ENCODE measurements around the gene DMXL1.
"Not testable (repeated sequence)": the region's sequence is repeated elsewhere in the genome, so short reads cannot be mapped to it uniquely, and the experiment has no call there.

DMXL1 gene

DNA sequence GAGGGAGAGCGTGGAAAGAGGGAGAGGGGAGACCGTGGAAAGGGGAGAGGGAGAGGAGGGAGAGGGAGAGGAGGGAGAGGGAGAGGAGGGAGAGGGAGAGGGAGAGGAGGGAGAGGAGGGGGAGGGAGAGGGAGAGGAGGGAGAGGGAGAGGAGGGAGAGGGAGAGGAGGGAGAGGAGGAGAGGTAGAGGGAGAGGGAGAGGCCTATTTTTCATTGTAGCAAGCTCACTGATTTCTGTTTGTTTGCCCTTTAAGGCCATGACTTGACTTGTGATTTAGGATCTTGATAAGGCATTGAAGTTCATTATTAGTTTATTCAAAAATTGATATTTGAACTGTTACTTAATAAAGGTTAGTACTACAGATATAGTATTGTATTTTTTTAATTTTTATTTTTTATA, 52.4 kb downstream of the DMXL1 start:
- DNase-seq, result no peak

GRCh38 chr5:119129770-119130169, 58.9 kb downstream of the DMXL1 start:
- no peak for DNase-seq

DNA sequence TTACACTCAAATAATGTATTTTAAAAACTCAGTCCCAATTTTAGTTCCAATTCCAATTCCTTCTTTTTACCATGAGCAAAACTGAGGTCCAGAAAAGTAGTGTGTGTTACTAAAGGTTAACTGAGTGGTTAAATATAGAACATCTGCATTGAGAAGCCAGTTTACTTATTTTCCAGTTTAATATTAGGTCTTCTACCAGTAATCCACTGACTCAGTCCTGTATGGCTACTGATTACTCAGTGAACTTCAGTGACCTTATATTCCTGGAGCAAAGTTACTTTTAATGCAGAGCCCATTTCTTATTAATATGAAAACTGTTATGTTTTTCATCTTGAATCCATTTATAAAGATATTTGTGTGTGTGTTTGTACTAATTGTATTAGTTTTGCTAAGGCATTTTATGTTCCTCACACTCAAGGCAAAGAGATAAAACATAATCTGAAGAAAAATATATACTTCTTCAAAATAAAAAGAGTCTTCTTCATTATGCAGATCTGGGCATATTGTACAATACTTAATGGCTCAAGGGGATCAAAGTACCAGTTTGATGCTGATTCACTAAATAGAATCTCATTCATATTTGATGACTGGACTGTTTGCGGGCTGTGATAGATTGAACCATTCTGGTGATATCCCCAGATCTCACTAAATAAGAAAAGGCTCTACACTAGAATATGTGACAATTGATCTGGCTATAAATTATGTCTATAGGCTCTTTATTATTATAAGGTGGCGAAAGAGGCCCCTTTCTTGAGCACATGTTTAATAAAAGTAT, 60.8 kb downstream of the DMXL1 start:
- no peak for DNase-seq

- DNase-seq, result not testable (repeated sequence)
These were observed 64.9 kb downstream of the DMXL1 start for GRCh38 chr5:119135743-119136142.

GRCh38 chr5:119136666-119137318, 65.9 kb downstream of the DMXL1 start:
- no peak for DNase-seq

DNA sequence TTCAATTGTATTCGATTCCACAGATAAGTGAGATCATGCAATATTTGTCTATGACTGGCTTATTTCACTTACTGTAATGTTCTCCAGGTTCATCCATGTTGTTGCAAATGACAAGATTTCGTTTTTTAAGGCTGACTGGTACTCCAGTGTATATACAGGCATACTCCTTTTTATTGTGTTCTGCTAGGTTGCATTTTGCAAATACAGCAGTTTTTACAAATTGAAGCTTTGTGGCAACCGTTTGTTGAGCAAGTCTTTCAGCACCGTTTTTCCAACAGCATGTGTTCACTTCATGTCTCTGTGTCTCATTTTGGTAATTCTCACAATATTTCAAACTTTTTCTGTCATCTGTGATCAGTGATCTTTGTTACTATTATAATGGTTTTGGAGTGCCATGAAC, 82.7 kb downstream of the DMXL1 start:
- no peak for DNase-seq

DNA sequence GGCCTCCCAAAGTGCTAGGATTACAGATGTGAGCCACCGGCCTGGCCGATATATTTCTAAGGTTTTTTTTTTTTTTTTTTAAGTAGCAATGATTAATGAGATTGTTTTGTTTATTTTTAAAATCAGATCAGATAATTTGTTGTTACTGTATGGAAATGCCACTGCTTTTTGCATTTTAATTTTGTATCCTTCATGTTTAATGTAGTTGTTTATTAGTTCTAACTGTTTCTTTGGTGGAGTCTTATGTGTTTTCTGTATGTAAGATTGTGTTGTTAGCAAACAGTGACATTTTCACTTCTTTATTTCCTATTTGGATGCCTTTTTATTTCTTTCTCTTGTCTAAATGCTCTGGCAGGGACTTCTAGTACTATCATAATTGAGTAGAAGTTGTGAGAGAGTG, 87.3 kb downstream of the DMXL1 start:
- DNase-seq, result no peak

GRCh38 chr5:119161430-119161829, 90.5 kb downstream of the DMXL1 start:
- no peak for DNase-seq

DNA sequence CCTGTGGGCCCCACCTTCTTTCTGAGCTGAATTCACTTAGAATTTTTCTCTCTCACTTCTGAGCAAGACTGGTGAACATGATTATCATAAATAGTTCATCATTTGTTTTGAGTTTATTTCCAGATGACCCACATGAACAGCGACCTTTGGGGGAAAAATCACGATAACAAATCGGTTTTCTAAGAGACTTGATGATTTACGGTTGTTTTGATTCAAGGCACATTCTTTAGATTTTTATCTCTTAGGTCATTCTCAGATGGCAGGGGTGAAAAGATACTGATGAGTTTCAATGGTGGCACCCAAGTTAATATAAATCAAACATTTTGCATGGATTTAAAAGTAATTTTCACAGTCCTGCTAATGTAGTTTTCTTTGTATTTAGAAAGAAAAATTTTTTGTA, 95.1 kb downstream of the DMXL1 start:
- DNase-seq, result no peak

DNA sequence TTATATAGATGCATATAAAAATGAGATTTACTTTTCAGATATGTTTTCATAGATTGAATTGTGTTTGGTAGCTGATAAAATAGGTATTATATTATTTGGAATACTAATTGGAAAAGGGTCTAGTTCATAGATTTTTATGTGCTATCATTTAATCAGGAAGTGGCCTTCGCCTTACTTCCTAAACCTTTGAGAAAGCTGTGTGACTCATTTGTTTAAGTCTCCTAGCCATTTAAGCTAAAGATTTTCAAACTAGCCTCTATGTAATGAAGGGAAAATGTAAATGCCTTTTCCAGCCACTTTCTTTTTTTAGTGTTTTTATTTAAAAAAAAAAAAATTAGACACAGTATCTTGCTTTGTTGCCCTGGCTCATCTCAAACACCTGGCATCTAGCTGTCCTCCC, 97.5 kb downstream of the DMXL1 start:
- peak in 3 of 4 experiments; percentile 12 to 52 (median 39) for DNase-seq

- DNase-seq, result no peak
These were observed 100.8 kb downstream of the DMXL1 start for GRCh38 chr5:119171686-119172085.

- DNase-seq, result no peak
These were observed 103.8 kb downstream of the DMXL1 start for GRCh38 chr5:119174578-119175163.

- DNase-seq, result no peak
These were observed 105.9 kb downstream of the DMXL1 start for GRCh38 chr5:119176785-119177184.

- peak in 1 of 4 experiments; percentile 6 for DNase-seq
These were observed 106.3 kb downstream of the DMXL1 start for GRCh38 chr5:119177226-119177625.

DNA sequence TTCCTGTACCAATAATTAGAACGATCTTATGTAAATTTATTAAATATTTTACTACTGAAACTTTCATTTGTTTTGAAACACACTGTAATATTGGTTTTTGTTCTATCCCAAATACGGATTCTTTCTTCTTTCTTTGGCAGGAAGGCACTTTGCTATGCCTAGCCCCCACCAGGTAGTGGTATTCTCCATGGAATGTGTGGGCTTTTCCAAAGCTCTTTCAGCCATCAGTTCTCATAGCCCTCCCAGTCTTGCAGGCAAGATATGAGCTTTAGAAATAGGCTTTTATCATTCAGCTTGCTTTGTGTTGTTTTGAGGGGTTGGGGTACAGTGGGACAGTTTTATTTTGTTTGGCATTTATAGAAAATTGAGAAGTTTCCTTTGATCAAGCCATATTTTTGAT, 107.5 kb downstream of the DMXL1 start:
- DNase-seq, result no peak

DNA sequence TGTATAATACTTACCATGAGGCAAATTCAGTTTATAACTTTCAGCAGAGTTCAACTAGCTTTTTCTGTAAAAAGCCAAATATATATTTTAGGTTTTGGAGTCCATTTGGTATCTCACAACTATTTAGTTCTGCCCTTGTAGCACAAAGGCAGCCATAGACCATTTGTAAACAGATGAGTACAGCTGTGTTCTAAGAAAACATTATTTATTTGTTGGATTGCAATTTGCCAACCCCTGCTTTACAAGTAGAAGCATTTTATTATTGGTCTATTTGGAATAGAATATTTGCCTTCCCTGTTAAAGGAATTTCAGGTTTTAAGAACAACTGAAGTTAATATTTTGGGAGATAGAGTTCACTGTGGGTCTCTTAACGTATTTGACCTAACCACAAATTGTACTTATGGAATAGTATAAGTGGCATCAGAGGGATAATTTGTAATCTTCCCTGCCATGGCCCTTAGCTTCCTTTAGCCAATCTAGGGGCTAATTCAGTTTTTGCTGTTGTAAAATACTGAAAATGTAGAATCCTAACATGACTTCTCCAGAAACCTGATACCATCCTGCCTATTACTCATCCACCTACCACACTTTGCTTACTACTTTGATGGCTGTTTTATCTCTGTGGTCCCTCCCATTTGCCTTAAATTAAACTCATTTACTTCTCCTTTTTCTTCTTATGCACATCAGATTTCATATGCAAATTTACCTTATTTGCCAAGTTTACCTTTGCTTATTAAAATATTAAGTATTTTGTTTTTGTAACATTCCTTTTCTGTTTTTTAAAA, 109.2 kb downstream of the DMXL1 start:
- no peak for DNase-seq

GRCh38 chr5:119185512-119185911, 114.6 kb downstream of the DMXL1 start:
- not testable (repeated sequence) for DNase-seq

- DNase-seq, result no peak
These were observed 117.1 kb downstream of the DMXL1 start for GRCh38 chr5:119187776-119188529.

GRCh38 chr5:119190470-119191095, 119.7 kb downstream of the DMXL1 start:
- DNase-seq, result no peak

- no peak for DNase-seq
These were observed 121.1 kb downstream of the DMXL1 start for GRCh38 chr5:119191944-119192343.

- peak in 3 of 4 experiments; percentile 6 to 37 (median 35) for DNase-seq
These were observed 129.9 kb downstream of the DMXL1 start for GRCh38 chr5:119200795-119201194.

- DNase-seq, result no peak
These were observed 136.2 kb downstream of the DMXL1 start for GRCh38 chr5:119207105-119207504.

Measured in suppressor macrophage (primary cell).